AG04449 (cell line): ENCODE results near the gene ACTA1.
"Not testable (repeated sequence)": the region's sequence is repeated elsewhere in the genome, so short reads cannot be mapped to it uniquely, and the experiment has no call there.

ENCODE experiments used
- CTCF ChIA-PET: fragments of 350-600 bp; formaldehyde crosslinking; extraction: SDS; loops from one replicate; lab custom pipeline; 2021; ENCODE audit warnings: antibody characterized with exemption; lab: Yijun Ruan, JAX
- POLR2A ChIA-PET: fragments of 400-600, 350-600 bp; formaldehyde crosslinking; extraction: SDS; loops from one replicate; lab custom pipeline; 2020; ENCODE audit warnings: antibody characterized with exemption, inconsistent platforms; lab: Yijun Ruan, JAX
- DNase-seq: peaks from one replicate; pipeline ENCODE4 v3.0.0-alpha.2; 2010; ENCODE audit warnings: low read depth, low spot score
- H3K4me3 ChIP-seq: 2 replicates; pipeline ENCODE4 v1.5.1; 2011; ENCODE audit warnings: low read depth, mild to moderate bottlenecking, control low read depth, low read length
- CTCF ChIP-seq: IDR thresholded peaks from one replicate; pipeline ENCODE4 v1.5.1; 2011; ENCODE audit warnings: mild to moderate bottlenecking, moderate library complexity, low read length, control low read depth, inconsistent platforms; ENCODE audit not compliant: insufficient read depth; ENCODE audit errors: missing control alignments

Gene ACTA1

GRCh38 chr1:229408458-229409037, 25.3 kb downstream of the ACTA1 start:
- no peak for TF ChIP-seq CTCF
- ChIA-PET POLR2A (interaction anchor here (0.8 kb wide), 1 partner anchor 24 kb away, joined by 3 read pairs; no protein-coding TSS in a partner anchor), CTCF (interaction anchor here (1.0 to 2.0 kb wide), 3 partner anchors 11 to 181 kb away, joined by 3 to 5 read pairs (median 5); no protein-coding TSS in a partner anchor)
- H3K4me3 ChIP-seq: no peak overlapping the region
- DNase-seq: no peak

GRCh38 chr1:229407206-229408026, 26.5 kb downstream of the ACTA1 start:
- ChIA-PET CTCF (interaction anchor here (1.1 to 1.2 kb wide), 3 partner anchors 10 to 180 kb away, joined by 3 read pairs; no protein-coding TSS in a partner anchor), POLR2A (no interaction called here)
- no peak for TF ChIP-seq CTCF
- no peak for DNase-seq
- peak overlapping the region; percentile 20 for H3K4me3 ChIP-seq

DNA sequence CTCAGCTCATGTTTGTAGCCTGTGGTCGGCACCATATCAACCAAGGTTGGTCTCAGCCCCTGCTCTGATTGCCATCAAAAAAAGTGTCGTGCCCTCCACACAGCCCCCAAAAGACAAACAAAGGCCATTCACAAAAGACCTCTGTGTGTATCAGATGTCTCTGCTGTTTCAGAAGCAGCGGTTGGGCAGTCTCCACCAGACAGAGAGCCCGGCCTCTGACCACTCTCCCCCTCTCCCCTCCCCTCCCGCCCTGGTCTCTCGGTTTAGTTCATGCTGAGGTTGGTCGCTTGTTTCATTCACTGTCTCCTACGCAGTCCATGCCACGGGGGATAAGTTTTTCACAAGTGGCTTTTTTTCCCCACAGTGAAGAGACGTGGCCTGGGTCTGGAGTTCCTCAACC, 27.1 kb downstream of the ACTA1 start:
- ChIA-PET POLR2A (no interaction called here), CTCF (interaction anchor here (1.1 to 1.2 kb wide), 2 partner anchors 9 to 75 kb away, joined by 3 read pairs; no protein-coding TSS in a partner anchor)
- no peak overlapping the region for H3K4me3 ChIP-seq

GRCh38 chr1:229403573-229403972, 30.3 kb downstream of the ACTA1 start:
- ChIA-PET CTCF (no interaction called here), POLR2A (no interaction called here)
- DNase-seq: no peak
- H3K4me3 ChIP-seq: no peak overlapping the region
- TF ChIP-seq CTCF: no peak

More for the DNA sequence above, 27.1 kb downstream of the ACTA1 start:
- no peak for DNase-seq
- TF ChIP-seq CTCF: no peak

DNA sequence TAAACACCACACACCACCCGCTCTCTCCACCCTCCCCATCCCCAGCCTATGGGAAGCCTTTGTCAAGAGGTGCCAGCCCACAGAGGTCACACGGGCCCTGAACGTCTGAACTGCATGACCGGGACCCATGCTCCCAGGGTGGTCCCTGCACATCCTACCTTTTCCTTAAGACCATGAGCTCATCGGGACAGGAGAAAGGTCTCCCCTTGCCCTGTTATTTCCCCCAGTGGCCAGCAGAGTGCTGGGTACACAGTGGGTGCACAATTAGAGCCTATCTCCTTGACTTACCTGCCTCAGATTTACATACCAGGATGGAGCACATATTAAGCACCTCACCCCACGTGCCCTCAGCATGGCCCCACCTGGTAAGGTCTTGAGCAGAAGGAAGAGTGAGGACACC, 30.9 kb downstream of the ACTA1 start:
- no peak for DNase-seq
- no peak for TF ChIP-seq CTCF
- ChIA-PET CTCF (no interaction called here), POLR2A (no interaction called here)
- no peak overlapping the region for H3K4me3 ChIP-seq

DNA sequence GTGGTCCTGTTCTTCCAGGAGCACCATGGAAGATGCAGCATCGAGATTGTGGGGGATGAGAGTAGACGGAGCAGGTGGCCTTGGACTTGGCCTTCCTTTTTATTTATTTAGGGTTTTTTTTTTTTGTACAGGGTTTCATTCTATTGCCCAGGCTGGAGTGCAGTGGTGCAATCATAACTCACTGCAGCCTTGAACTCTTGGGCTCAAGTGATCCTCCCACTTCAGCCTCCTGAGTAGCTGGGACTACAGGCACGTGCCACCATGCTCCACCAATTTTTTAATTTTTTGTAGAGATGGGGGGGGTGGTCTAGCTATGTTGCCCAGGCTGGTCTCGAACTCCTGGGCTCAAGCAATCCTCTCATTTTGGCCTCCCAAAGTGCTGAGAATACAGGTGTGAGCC, 31.6 kb downstream of the ACTA1 start:
- DNase-seq, H3K4me3 ChIP-seq, POLR2A ChIA-PET, CTCF ChIA-PET: not testable (repeated sequence)
